ENCODE data around the gene KLHDC3. TPM values are rescaled to one million over a fixed set of nuclear protein-coding genes. Genes with fewer than 3 reads are reported as not detected.

The KLHDC3 gene
- total and polyA plus RNA-seq, 2 of the 8 experiments (the other 6 are each of a cell fraction or from before 2014, with no cell fraction given), result 181 to 203 TPM

- no peaks in the 10 kb centered on the region for H3K9me3 ChIP-seq (ENCODE audit: insufficient read depth in 2 of 2, low read depth in 1 of 2, low read length in 1 of 2)
- peaks cover 0 to 2% of the 10 kb centered on the region in 2 experiments for H4K20me1 ChIP-seq (replicated peaks in 1 of 2; ENCODE audit: control insufficient read depth in 1 of 2, insufficient read depth in 2 of 2, low read length in 2 of 2)
- CTCF ChIA-PET (ENCODE audit: partially characterized antibody), result interaction anchor here (0.8 to 4.2 kb wide), 4 partner anchors 12 to 175 kb away, joined by 3 to 11 read pairs (median 6); partner anchors contain the start of genes KLHDC3 and MEA1
- POLR2A ChIA-PET (ENCODE audit: partially characterized antibody), result interaction anchor here (1.0 to 2.9 kb wide), 4 partner anchors 8 to 58 kb away, joined by 3 to 11 read pairs (median 3); partner anchors contain the start of genes PEX6 and PPP2R5D
- no peak overlapping the region for H3K27ac ChIP-seq (ENCODE audit: low read depth, low read length)
- FAIRE-seq (no peak), DNase-seq (ENCODE audit: low read depth in 1 of 2, low spot score in 2 of 2) (no peak)
- no peak overlapping the region for H2AK5ac ChIP-seq (ENCODE audit: low read depth, low read length)
- H3K79me2 ChIP-seq (ENCODE audit: control insufficient read depth in 1 of 2, insufficient read depth in 2 of 2, low read length in 2 of 2), result no peaks in the 10 kb centered on the region
- H3K14ac ChIP-seq (ENCODE audit: insufficient read length), result no peak overlapping the region
- H4K91ac ChIP-seq (replicated peaks; ENCODE audit: insufficient read length, low read length), result no peak overlapping the region
- H3K27me3 ChIP-seq (replicated peaks in 1 of 4; ENCODE audit: control insufficient read depth in 3 of 4, extremely low read depth in 1 of 4, insufficient read depth in 3 of 4, low read length in 3 of 4), result no peaks in the 10 kb centered on the region
- H2AFZ ChIP-seq (ENCODE audit: low read length), result no peak overlapping the region
- no peak overlapping the region for H3K4me2 ChIP-seq (ENCODE audit: insufficient read depth in 1 of 2, low read depth in 2 of 2, low read length in 2 of 2)
- H2BK12ac ChIP-seq (ENCODE audit: low read depth, low read length), result no peak overlapping the region
- no peak overlapping the region for H2BK15ac ChIP-seq (ENCODE audit: low read length)
- no peak overlapping the region for H2BK20ac ChIP-seq (ENCODE audit: low read length)
- peaks cover 0 to 2% (median 0%) of the 10 kb centered on the region in 4 experiments; a peak in 2 of 8 replicates for H3K36me3 ChIP-seq (ENCODE audit: control insufficient read depth in 2 of 4, insufficient read depth in 4 of 4, low read length in 3 of 4)
- H3K18ac ChIP-seq (ENCODE audit: extremely low read depth, low read length), result no peak overlapping the region
- peaks cover 0 to 3% (median 0%) of the 10 kb centered on the region in 4 experiments; a peak in 2 of 7 replicates for H3K4me1 ChIP-seq (replicated peaks in 1 of 4; ENCODE audit: control insufficient read depth in 3 of 4, insufficient read depth in 4 of 4, low read length in 3 of 4)
- no peak overlapping the region for H3K9ac ChIP-seq (replicated peaks in 1 of 4; ENCODE audit: extremely low read depth in 1 of 4, low read depth in 3 of 4, low read length in 3 of 4)
- no peaks in the 10 kb centered on the region; the same call in none of the 2 replicates for H3K79me1 ChIP-seq (ENCODE audit: low read depth, low read length)
- no peak overlapping the region for H2BK5ac ChIP-seq (ENCODE audit: low read depth, low read length)
- H3K56ac ChIP-seq (replicated peaks; ENCODE audit: insufficient read length, low read depth, low read length), result no peak overlapping the region
- no peak overlapping the region for H3K4ac ChIP-seq (replicated peaks; ENCODE audit: insufficient read length, low read depth, low read length)
- H3K23ac ChIP-seq (ENCODE audit: insufficient read length), result no peak overlapping the region
- no peak overlapping the region for H4K5ac ChIP-seq (ENCODE audit: insufficient read length, low read depth, low read length)
- no peak overlapping the region for H4K8ac ChIP-seq (ENCODE audit: extremely low read depth, insufficient read depth, low read length)
- no peaks in the 10 kb centered on the region for H3K23me2 ChIP-seq (ENCODE audit: low read depth, low read length)
- no peak overlapping the region for H3K4me3 ChIP-seq (ENCODE audit: extremely low read depth in 1 of 4, insufficient read depth in 2 of 4, low read depth in 3 of 4, low read length in 4 of 4)
- H2BK120ac ChIP-seq (replicated peaks; ENCODE audit: low read depth, low read length), result no peak overlapping the region
- 92% methylated on average over 2 of the region's 2 CpGs; no CpG with 5 or more reads in 1 of the 2 experiments for WGBS, 2 experiments (ENCODE audit: extremely low coverage in 1 of 2, insufficient coverage in 1 of 2, insufficient read length in 1 of 2, insufficient replicate concordance in 2 of 2, low coverage in 1 of 2, low lambda C conversion rate in 2 of 2, missing lambda C conversion rate in 1 of 2)
- TF ChIP-seq KDM5A (IDR thresholded peaks at IDR 0.05; ENCODE audit: low read length), result no peak
- no peak for TF ChIP-seq GABPA (IDR thresholded peaks at IDR 0.05; ENCODE audit: borderline replicate concordance, insufficient read depth, low read length)
- no peak for TF ChIP-seq SP2 (IDR thresholded peaks at IDR 0.05; ENCODE audit: low read length)
- TF ChIP-seq CEBPB (IDR thresholded peaks at IDR 0.05; ENCODE audit: low read depth, low read length), result no peak
- TF ChIP-seq EP300 (IDR thresholded peaks at IDR 0.05; ENCODE audit: borderline replicate concordance in 1 of 2, low read depth in 2 of 2, low read length in 2 of 2), result no peak
- TF ChIP-seq POU5F1 (IDR thresholded peaks at IDR 0.05; ENCODE audit: low read depth, low read length), result no peak
- no peak for TF ChIP-seq BACH1 (IDR thresholded peaks at IDR 0.05; ENCODE audit: low read length)
- no peak for TF ChIP-seq CTBP2 (IDR thresholded peaks at IDR 0.05; ENCODE audit: borderline replicate concordance, insufficient read depth, insufficient read length, low read length)
- TF ChIP-seq RNF2 (IDR thresholded peaks at IDR 0.05; ENCODE audit: borderline replicate concordance, low read depth, low read length, missing control alignments, poor library complexity, severe bottlenecking), result no peak
- no peak for TF ChIP-seq USF2 (IDR thresholded peaks at IDR 0.05; ENCODE audit: low read length)
- TF ChIP-seq NANOG (IDR thresholded peaks at IDR 0.05; ENCODE audit: insufficient read depth, low read depth, low read length, poor library complexity, severe bottlenecking), result no peak
- TF ChIP-seq TEAD4 (IDR thresholded peaks at IDR 0.05; ENCODE audit: low read depth, low read length), result no peak
Measured at GRCh38 chr6:42969431-42969830, 44.6 kb upstream of the KLHDC3 start.

Measured in H1 (cell line).